Measurements from ENCODE around the gene LRRC2.
A peak's percentile ranks its signal among the peaks of the same experiment; 100 is the strongest.
"Not testable (repeated sequence)": the region's sequence is repeated elsewhere in the genome, so short reads cannot be mapped to it uniquely, and the experiment has no call there.

LRRC2 gene

DNA sequence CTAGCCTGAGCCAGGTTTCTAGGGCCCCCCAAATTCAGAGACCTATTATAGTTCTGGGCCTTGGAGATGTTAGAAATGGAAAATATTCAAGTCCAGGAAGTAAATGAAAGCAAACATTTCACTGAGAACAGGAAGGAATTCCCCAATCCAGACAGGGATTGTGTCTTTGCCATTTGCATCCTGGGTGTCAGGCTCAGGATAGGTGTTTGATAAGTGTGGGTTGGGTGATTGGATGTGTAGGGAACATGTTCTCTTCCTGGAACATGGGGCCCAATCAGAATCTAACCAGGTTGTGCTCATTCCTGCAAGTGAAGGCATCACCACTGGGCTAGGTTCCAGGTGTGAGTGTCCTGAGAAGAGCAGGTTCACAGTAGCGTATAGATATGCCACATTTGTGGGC lies 14.6 kb upstream of the LRRC2 start:
- no peak for DNase-seq

DNA sequence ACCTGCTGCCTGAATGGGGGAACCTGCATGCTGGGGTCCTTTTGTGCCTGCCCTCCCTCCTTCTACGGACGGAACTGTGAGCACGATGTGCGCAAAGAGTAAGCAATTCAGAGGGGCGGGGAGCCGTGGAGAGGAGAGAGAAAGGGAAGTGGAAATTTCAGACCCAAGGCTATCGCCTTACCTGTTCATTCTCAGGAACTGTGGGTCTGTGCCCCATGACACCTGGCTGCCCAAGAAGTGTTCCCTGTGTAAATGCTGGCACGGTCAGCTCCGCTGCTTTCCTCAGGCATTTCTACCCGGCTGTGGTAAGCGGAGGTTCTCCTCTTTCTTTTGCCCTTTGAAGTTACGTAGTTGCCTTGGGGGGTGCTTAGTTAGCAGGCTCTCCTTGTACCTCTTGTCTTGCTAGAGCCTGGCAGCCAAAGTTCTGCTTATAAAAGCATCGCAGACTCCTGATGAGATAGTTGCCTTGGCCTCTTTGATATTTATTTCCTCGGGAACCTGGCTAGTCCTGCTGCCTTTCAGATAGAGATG lies 13.7 kb upstream of the LRRC2 start:
- no peak for DNase-seq

DNA sequence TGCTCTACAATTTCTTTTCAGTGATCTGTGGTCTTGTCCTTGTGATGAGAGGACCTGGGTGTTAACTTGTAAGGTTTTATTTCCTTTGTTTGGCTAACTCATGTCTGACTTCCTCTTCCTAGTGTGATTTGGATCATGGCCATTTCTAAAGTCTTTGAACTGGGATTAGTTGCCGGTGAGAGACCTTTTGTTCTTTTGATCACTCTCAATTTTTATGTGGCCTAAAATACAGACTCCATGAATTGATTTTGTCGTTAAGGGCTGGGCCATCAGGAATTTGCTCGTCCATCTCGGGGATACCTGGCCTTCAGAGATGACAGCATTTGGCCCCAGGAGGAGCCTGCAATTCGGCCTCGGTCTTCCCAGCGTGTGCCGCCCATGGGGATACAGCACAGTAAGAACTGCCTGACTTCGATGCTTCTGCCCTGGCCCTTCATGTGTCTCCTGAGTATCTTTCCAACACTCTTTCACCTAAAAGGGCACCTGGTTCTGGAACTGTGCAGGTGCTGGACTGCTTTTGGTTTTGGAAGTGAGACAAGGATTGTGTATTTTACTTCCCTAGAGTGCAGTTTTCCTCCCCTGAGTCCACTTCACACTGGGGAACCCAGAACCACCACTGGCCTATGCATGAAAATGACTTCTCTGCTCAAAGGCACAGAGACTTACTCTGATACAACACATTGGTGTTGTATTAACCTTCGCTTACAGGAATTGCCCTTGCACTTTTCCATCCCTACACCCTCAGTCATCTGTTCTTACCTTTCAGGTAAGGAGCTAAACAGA lies 13.1 kb upstream of the LRRC2 start:
- no peak for DNase-seq

DNA sequence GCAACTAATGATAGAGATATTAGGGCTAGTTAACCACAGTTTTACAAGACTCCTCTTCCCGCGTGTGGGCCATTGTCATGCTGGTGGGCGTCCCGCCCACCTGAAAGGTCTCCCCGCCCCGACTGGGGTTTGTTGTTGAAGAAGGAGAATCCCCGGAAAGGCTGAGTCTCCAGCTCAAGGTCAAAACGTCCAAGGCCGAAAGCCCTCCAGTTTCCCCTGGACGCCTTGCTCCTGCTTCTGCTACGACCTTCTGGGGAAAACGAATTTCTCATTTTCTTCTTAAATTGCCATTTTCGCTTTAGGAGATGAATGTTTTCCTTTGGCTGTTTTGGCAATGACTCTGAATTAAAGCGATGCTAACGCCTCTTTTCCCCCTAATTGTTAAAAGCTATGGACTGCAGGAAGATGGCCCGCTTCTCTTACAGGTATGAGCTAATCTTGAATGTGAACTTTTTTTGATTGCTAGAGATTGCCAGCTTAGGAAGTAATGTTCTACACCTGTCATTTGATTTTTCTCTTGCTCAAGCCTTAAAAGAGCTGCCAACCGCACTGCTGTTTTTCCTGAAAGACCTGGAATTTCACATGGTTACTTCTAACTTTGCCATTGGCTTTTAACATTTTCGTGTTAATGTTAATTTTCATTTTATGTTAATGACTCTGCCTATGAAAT lies 11.6 kb upstream of the LRRC2 start:
- DNase-seq = not testable (repeated sequence)

DNA sequence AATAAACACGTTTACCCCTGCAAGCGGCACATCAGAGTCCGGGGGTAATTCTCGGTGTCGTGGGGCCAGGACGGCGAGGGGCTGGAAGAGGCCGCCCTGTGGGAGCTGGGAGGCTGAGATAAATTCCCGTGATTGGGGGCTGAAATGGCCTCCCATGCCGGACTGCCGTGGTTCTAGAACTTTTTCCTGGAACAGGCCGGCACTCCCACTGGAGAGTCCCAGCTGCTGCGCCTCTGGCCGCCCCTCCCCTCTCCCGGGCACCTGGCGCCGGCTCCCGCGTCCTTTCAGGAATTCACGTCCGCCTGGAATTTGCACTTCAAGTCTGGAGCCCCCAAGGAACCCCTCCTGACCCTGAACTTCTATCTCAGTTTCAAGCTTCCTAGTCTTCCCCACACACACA lies 10.8 kb upstream of the LRRC2 start:
- DNase-seq = no peak

DNA sequence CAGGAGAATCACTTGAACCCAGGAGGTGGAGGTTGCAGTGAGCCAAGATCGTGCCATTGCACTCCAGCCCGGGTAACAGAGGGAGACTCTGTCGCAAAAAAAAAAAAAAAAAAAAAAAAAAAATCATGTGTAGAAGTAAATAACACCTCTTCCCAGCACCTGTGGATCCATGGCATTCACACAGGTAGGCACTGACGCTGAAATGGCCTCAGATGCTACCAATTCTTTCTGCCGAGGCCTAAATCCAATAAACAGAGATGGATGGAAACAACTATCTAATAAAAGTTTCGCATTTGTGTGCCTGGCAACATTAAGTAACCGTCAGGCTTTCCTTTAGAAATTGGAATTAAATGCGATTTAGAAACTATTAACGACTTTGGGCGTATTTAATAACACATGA lies 10.3 kb upstream of the LRRC2 start:
- no peak for DNase-seq

DNA sequence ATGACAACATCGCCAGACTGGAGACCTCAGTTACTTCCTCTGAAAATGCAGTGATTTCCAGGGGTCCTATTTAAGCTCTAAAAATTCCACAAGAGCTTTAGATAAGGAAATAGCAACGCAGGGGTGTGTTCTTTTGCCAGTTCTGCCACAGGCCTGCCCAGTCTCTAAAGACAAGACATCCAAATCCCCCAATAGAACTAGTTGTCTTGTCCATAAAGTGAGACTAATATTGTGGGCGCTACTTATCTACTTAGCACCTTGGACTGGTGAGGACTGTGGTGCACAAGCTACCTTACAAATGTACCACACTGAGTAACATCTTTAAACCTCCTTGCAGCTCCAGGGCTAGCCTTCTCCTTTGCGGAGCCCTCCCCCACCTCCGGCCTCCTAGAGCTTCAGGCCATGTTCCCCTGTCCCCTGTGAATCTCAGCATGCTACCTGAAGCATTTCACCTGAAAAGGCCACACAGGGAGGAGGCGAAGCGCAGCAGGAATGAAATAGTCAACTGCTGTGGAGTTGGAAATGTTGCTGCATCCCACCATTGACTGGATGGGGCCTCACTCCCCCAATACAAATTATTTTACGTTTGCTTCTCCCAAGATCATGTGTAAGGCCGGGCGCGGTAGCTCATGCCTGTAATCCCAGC lies 9.6 kb upstream of the LRRC2 start:
- no peak for DNase-seq

DNA sequence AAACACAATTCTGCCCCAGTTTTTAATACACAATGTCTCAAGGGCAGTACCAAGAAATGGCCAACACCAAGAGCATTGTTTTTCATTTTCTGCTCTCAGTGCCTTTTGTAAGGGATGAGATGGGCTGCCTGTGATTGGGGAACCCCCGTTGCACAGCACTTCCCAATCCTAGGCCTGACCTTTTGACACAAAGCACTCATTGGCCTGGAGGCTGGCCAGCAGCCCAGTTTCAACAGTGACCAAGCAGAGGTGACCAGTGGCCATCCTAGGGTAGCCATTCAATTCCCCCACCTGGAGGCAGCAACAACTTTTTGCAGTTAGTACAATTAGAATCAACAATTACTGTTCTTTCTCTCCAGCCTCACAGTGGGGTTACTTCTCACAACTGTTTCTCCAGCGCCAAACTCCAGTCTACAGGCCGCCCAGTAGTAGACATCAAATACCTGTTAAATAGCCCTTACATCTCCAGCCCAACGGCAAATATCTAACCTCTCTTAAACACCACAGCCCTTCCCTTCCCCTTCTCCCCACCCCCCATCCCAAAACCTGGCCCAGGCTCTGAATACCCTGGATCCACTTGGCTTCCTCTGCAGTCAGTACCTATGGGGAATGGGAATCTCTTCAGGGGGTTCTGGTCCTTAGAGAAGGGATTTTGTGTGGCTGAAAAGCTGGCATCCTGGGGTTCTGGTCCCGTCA lies 8.9 kb upstream of the LRRC2 start:
- no peak for DNase-seq

DNA sequence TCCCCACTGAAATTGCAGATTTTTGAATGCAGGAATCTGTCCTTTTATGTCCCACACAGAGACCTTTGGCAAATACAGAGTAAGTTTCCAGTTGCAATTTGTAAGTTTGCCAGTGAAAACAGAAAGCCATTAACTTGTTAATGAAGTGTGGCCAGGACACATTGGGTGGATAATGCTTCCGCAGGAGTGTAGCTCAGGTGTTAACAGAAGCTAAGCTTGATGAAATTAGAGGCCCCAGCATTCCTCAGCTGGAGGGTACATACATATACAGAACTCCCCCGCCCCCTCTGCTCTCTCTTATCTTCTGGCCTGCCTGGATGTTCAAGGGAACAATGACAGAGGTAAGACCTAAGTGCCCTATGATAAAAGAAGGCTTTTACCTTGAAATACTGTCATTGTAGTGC lies 8.1 kb upstream of the LRRC2 start:
- no peak for DNase-seq

DNA sequence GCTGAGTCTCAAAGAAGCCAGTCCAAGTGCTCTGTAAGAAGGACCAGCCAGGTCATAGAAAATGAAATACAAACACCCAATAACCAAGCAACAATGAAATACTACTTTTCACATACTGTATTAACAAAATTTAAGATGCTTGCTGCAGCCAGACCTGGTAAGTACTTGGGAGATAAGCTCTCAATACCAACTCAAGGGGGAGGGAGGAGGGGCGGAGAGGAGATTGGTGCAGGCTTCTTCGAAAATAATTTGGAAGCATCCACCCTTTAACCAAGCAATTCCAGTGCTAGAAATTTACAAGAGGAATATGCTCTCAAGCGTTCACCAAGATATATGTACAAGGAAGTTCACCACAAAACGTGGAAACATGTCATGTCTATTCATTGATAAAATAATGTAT lies 7.6 kb upstream of the LRRC2 start:
- DNase-seq = no peak

DNA sequence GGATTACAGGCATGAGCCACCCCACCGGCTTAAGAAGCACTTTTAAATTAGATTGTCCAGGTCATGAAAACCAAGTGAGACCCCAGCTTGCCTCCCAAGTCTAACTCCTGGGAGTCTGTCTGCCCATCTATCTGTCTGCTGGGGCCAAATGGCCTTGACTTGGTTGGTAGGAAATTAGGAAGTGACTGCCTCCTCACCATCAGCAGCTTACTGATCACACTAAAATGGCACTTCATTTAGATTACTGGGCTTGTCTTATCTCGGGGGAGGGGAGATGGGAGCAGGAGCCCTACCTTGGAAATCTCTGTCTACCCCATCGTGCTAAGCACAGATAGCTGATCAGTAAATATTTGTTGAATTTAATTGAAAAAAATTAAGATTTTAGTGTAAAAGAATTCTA lies 5.6 kb upstream of the LRRC2 start:
- DNase-seq = no peak

DNA sequence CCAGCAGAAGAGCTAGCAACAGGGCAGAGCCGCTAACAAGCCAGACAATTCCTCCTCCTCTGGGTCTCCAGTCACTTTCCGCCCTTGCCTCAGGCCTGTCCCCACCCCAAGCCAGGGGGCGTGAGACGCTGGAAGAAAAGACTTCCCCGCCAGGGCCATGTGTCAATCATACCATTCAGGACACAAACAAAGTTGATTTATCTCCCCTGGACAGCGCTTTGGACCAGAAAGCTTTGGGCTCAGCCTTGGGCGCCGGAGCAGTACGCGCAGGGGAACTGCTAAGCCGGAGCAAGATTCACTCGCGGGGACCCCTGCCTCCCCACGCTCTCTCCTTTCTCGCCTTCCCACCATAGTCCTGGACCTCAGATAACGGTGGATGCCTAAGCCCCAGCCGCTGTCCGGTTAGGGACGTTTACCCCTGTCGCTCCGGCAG lies 479 bp downstream of the LRRC2 start:
- no peak for DNase-seq

DNA sequence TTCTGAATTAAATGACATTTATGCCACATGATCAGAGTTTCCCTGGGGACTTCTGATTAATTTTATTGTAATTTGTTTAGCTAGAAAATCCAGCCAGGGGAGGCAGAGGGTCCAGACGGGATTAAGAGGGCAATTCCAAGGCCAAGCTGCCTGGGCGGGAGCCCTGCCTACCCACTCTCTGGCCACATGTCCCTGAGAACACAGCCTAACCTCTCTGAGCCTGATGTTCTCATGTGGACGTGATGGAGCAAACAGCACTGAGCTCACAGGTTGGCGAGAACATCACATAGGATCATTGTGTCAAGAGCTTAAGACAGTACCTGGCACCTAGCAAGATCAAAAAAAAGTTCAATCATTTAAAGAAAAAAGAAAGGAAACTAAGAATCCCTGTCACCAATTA lies 1.0 kb downstream of the LRRC2 start:
- DNase-seq = no peak

DNA sequence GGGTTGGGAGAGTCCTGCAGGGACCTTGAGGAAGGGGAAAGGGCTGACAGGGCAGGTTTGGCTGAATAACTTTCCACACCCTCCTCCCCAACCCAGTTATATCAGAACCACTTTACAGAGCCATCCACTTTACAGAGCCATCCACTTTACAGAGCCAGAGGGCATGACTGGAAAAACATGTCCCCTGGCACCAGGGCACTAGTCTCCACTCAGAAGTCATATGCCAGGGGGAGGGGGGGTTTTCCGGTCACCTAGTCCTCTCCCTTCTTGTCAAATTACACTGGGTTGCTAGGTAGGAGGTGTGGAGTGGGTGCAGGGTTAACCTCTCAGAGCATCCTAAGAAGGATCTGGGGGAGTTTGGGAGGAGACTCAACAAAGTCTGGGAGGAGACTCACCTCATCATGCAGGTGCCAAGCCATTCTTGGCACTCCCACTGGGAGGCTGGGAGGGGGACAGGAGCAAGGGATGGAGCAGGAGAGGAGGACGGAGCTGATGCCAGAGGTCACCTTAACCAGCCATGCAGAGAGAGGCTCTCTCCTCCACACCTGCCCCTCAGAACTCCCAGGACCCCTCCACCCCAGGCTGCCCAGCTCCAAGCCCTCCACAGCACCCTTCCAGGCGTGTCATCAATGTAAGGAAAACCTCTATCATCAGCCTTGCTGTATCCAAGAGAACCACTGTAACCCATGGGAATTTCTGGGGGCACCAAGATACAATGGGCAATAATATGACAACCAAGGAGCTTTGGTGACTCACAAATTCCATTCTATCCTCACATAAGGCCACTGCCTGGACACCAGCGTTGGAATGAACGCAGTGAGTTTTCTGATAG lies 1.7 kb downstream of the LRRC2 start:
- no peak for DNase-seq

DNA sequence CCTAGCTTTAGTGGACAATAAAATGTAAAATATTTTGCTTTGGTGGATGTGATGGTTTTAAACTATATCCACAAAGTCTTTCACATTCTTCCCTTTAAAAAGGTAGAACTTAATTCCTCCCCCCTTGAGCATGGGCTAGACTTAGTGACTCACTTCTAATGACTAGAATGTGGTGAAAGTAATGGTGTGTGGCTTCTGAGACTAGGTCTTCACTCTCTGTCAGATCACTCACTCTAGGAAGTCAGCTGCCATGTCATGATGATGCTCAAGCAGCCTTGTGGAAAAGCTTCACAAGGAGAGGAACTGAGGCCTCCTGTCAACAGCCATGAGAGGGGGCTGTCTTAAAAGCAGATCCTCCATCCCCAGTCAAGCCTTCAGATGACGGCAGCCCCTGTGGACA lies 4.2 kb downstream of the LRRC2 start:
- no peak for DNase-seq

DNA sequence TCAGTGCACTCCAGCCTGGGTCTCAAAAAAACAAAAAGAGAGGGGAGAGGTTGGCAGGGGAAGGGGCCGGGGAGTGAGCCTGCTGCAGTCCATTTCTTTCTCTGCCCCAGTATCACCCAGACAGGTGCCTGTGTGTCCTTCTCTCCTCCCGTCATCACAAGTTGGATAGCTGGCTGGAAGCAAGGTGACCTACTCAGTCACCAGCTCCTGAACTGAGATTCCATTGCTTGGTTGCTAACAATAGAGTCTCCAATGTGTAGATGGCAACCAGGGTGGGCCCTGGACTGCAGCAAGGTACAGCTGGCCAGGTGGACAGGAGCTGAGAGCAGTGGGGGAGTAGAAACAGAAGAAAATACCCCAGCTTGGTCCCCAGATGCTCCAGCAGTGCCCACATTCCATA lies 4.6 kb downstream of the LRRC2 start:
- no peak for DNase-seq

DNA sequence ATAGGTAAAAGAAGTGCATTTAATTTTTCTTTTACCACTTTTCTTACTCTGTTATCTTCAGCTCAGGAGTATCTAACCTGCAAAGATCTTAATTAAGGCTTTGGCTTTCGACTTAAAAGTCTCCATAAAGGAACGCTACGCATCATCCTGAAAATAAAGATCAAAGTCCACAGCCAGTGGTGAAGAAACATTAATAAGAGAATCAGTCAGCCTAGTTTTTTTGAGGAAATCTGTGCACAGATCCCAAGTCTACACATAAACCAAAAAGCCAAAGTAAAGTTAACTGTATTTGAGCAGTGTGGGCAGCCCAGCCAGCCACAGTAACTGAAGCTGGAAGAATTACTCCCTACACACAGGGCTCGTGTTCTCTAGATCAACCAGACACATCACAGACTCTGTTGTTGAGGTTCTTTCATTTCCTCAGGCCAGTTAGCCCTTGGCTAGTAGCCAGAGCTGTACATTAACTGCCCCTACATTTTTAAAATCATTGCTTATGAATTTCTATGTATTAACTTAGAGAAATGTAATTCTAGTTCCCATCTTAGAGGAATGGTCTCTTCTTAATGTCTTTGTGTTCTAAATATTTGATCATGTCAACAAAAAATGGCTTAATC lies 6.9 kb downstream of the LRRC2 start:
- DNase-seq = no peak

DNA sequence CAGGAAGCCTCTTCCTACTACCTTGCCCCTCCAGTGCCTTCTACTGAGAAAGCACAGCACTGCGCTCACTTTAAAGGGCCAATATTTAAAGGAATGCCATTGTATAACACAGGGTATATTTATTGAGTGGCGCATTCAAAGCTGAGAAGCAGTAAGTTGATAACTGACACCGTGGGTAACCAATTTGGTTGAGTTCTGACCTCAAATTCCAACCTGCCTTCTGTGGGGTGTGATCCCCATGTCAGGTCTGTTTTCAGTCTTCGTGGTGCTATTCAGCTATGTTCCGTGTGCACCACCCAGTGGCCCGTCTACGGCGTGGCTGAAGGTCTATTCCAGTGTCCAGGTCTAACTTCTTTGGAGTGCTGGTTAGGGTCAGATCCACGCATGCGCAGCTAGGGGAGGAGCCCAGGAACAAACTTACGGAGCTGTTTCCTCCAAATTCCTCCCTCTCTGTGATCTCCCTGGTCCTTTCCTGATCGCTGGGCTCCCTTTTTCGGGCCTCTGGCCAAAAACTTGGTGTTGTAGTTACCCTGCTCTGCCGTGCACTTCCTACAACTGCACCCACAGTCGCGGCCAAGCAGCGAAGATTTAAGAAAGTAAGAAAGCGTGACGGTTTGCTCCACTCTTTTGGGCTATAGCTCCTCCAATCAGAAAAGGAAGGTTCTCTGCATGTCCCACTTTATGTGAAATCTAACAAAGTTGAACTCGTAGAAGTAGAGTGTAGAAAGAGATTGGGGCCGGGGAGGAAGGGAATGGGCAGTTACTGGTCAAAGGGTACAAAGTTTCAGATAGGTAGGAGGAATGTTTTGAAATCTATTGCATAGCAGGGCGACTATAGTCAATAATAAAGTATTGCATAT lies 7.7 kb downstream of the LRRC2 start:
- peak; percentile 72 to 73 for DNase-seq

DNA sequence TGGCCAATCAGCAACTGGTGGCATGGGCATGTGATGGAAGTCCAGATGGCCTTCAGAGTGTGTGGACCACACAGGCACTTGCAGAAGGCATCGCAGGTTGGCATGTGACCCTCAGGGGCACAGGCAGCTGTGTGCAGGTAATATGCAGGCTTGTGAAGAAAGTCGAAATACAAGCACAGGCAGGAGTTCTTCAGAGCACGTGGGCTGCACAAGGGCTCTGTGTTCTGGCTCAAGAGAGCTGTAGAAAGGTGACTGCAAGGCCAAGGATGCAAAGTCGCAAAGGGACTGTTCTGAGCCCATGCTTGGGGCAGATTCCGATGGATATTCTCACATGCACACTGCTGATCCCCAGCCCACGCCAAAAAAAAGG lies 8.3 kb downstream of the LRRC2 start:
- no peak for DNase-seq

DNA sequence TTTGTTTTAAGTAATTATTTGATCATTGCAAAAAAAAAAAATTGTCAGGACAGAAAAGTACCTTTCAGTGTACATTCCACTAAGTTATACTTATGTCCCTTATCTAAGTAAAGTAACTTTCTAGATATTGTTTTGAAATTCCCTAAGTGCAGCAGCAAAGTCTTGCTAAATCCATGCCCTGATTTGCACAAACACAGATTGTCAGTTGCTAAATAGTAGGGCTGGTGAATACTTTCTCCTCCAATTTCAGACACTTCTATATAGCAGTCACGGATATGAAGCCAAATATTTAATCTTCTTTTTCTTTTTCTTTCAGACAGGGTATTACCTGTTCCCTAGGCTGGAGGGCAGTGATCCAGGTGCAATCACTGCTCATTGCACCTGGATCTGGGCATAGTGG lies 12.9 kb downstream of the LRRC2 start:
- no peak for DNase-seq

DNA sequence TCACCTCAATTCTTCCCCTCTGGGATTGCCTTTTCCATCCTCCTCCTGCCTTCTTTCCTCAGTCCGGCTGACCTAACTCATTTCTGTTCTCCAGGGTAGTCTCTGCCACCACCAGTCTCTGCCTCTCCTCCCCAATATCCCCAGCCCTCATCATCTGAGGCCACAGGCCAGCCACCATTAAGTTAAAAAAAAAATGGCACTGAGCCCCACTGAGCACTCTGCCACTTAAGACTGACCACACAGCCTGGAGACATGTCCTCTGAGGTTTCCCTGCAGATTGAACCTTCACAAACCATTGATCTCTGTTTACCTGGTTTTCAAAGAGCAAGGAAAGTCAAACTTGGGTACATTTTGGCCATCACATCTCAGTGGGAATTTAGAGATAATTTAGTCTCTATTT lies 13.6 kb downstream of the LRRC2 start:
- DNase-seq = no peak
